Lower leg skin (tissue), 4 donors: ENCODE measurements around the gene DAB2IP. TPM values are rescaled to one million over a fixed set of nuclear protein-coding genes. Genes with fewer than 3 reads are reported as not detected.

ENCODE experiments used
- DNase-seq, 2 donors: peaks; one replicate each; pipeline ENCODE4 v3.0.0-alpha.2; 2019; ENCODE audit warnings: low spot score in 2 of 2
- H3K4me3 ChIP-seq: fragments of 200-600 bp; sonication (generic); 2 replicates; pipeline ENCODE4 v1.5.1; 2017; ENCODE audit warnings: mild to moderate bottlenecking, low read depth; ENCODE audit not compliant: poor library complexity, severe bottlenecking
- CTCF ChIP-seq, 3 donors: fragments of 450-650 bp; IDR thresholded peaks; one replicate each; pipeline ENCODE4 v1.5.1; 2016; ENCODE audit warnings: antibody characterized with exemption in 3 of 3, mild to moderate bottlenecking in 3 of 3, moderate library complexity in 2 of 3
- POLR2A ChIP-seq, 2 donors: fragments of 450-650 bp; IDR thresholded peaks; one replicate each; pipeline ENCODE4 v1.6.1; 2016 to 2017; ENCODE audit warnings: antibody characterized with exemption in 2 of 2, mild to moderate bottlenecking in 1 of 2, moderate library complexity in 1 of 2
- WGBS, 2 donors: methylation state at CpG; one replicate each; pipeline ENCODE4 v1.1.5; 2018; 5-methylcytosine and 5-hydroxymethylcytosine counted together
- intact Hi-C: fragments of 100-400 bp; cut with DNase I; formaldehyde crosslinking; loops from one replicate; pipeline ENCODE4 v1.15.0; 2023; ENCODE audit warnings: low total_unique reads
- total RNA-seq, 4 donors: library from RNA; depleted of rRNA; stranded (reverse); fragments of >200 nt; gene quantifications; one replicate each; pipeline ENCODE4 v1.1.0, GENCODE V29; 2016

The DAB2IP gene
- total RNA-seq, 4 donors from 2014 or later = 42.5 to 68.0 (median 57.0) TPM

GRCh38 chr9:121776739-121777637, 125.6 kb downstream of the DAB2IP start:
- TF ChIP-seq CTCF (IDR thresholded peaks at IDR 0.05) (no peak), POLR2A (IDR thresholded peaks at IDR 0.05) (no peak)
- H3K4me3 ChIP-seq = no peak overlapping the region
- 89 to 93% methylated on average over 8 of the region's 8 CpGs for WGBS, 2 donors
- peak in 1 of 2 donors; percentile 52 for DNase-seq
- intact Hi-C loops = no loop called here

GRCh38 chr9:121778252-121779225, 127.1 kb downstream of the DAB2IP start:
- H3K4me3 ChIP-seq = no peak overlapping the region
- peak in 1 of 2 donors; percentile 54 for DNase-seq
- intact Hi-C loops = no loop called here
- no peak for TF ChIP-seq CTCF (IDR thresholded peaks at IDR 0.05)
- no peak for TF ChIP-seq POLR2A (IDR thresholded peaks at IDR 0.05)
- WGBS, 2 donors = 87 to 89% methylated on average over 4 of the region's 4 CpGs

GRCh38 chr9:121779381-121780117, 128.1 kb downstream of the DAB2IP start:
- 77 to 87% methylated on average over 13 of the region's 13 CpGs for WGBS, 2 donors
- no peak overlapping the region for H3K4me3 ChIP-seq
- peak in 1 of 2 donors; percentile 76 for DNase-seq
- intact Hi-C loops = no loop called here
- TF ChIP-seq POLR2A (IDR thresholded peaks at IDR 0.05) = no peak
- no peak for TF ChIP-seq CTCF (IDR thresholded peaks at IDR 0.05)

GRCh38 chr9:121780177-121781040, 129.0 kb downstream of the DAB2IP start:
- 84 to 86% methylated on average over 17 of the region's 17 CpGs for WGBS, 2 donors
- peak in 1 of 2 donors; percentile 85 for DNase-seq
- TF ChIP-seq POLR2A (IDR thresholded peaks at IDR 0.05) = no peak
- no peak for TF ChIP-seq CTCF (IDR thresholded peaks at IDR 0.05)
- no peak overlapping the region for H3K4me3 ChIP-seq
- intact Hi-C loops = no loop called here
